NCI-H526 (cell line): ENCODE data around the gene TTC7B.

Source experiments
- DNase-seq, 2 experiments: peaks; one replicate each; lab custom pipeline; 2025; lab: John Stamatoyannopoulos, UW

Gene TTC7B

GRCh38 chr14:90545966-90546751, 270.1 kb downstream of the TTC7B start:
- peak; percentile 8 to 61 for DNase-seq

GRCh38 chr14:90545382-90545781, 270.8 kb downstream of the TTC7B start:
- DNase-seq = no peak

- DNase-seq = no peak
Observed at GRCh38 chr14:90544971-90545370, 271.3 kb downstream of the TTC7B start.

DNA sequence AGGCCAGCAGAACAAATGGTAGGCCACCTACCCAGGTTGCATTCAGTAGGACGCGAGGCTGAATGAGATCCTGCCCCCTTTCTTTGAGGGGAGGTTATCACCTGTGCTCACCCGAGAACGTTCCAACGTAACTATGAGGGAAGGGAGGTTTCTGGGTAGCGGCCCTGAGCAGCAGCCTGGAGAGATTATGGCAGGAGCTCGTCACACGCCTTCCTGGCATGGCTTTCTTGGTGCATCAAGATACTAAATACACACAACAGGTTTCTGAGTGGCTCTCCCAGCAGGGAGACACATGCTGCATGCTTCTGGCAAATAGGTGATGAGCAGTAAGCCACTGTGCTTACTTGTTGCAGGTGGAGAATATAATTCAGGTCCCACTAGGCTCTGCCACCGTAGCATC, 271.7 kb downstream of the TTC7B start:
- DNase-seq = no peak

DNA sequence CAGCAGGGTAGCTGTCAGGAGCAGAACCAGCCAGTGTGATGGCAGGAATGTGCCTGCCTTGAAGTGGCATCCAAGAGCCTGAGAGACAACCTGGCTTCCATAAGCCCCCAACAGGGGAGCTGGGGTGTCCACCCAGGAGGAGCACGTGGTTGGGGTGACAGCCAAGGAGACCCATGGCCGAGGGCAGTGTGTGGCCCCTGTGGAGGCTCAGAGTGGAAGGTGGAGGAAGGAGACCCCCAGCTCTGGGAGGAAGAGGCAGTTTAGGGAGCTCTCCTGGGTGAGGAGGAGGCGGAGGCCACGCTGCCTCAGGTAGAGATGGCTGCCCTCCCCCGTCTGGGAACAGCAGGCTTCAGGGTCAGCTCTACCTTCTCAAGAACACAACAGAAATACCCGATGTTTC, 272.4 kb downstream of the TTC7B start:
- DNase-seq = no peak

DNA sequence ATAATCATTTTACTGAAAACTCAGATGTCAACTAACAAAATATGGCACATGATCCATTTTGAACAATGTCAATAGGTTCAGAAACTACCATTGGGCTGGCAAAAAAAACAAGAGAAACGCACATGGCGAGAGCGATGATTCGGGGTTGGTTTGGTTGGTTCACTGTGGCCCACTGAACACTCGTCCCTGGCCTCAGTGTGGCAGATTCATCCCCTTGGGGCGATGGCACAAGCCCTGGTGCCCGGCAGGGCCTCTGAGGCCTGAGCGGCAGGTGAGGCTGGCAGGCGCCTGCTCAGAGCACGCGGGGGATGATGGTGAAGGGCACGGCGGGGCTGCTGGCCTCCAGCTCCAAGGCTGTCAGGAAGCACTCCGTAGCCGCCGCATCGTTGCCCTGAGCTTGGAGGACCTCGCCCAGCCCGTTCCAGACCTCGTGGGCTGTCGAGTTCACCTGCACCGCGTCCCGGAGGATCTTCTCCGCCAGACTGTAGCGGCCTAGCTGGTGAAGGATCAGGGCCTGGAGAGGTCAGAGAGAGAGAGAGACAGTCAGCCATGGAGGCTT, 275.1 kb downstream of the TTC7B start:
- no peak for DNase-seq

DNA sequence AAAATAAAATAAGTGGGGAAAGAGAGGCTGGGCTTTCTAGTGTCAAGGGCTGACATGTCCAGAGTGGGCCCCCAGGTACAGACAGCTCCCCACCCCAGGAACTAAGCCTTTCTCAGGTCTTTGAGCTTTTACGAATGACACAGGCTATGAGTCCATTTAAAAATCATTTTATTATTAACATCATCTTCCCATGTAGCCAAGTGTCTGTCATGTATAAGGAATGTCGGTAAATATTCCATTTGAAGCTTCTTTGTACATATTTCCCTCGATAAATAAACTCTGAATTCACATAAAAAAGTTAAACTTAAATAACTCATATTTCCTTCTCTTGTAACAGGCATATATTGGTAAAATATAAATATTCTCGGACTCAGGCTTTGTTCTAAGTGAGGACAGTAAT, 275.8 kb downstream of the TTC7B start:
- no peak for DNase-seq

DNA sequence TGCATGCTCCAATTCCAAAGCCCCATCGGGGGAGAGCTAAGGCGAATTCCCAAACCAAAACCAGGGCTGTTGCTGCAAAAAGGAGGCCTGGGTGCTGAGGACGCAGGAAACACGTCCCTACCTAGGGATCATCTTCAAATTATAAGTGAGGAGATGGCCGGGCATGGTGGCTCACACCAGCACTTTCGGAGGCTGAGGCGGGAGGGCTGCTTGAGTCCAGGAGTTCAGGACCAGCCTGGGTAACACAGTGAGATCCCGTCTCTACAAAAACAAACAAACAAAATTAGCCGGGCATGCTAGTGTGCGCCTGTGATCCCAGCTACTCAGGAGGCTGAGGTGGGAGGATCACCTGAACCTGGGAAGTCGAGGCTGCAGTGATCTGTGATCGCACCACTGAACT, 276.2 kb downstream of the TTC7B start:
- DNase-seq = no peak

DNA sequence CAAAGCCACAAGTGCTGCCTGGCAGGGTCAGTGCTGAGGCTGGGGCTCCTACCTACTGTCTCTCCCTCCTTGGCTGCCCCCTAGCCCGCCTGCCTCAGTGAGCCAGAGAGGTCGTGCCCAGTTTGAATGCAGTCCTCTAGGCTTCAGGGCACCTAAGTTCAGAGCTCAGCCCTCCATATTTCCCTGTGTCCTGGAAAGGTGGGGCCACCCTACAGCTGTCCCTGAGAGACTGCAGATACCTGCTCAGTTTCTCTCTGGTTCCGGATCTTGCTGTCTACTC, 276.8 kb downstream of the TTC7B start:
- no peak for DNase-seq

GRCh38 chr14:90538716-90539495, 277.3 kb downstream of the TTC7B start:
- DNase-seq = no peak

DNA sequence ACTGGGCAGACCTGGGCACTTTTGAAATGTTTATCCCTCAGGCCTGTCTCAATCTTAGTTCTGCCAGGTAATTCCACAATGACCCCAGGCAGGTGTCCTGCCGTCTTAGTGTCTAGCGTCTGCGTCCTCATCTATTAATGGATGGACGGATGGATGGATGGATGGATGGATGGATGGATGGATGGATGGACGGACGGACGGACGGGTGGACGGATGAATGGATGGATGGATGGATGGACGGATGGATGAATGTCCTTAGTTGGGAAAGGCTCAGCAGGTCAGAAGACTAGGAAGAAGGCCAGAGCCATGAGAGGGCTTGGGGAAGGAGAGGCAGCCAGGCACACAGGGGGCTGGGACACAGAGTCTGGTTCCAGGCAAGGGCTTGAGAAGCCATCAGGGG, 278.1 kb downstream of the TTC7B start:
- no peak for DNase-seq

- DNase-seq = no peak
Observed at GRCh38 chr14:90536511-90537191, 279.6 kb downstream of the TTC7B start.

DNA sequence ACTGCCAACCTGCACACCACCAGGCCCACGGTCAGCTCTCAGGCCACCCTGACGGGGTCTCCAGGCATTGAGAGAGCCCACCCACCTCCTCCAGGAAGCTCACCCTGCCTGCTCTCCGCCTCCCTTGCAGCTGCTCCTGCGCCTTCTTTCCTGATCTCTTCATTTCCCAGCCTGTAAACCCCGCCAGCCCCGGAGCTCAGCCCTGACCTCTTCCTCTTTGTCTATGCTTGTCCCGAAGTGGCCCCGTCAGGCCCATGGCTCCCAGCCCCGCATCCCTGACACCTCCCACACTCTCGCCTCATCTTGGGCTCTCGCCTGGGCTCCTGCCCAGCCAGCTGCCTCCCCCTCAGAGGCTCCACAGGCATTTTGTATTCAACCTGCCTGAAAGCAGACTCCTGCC, 280.1 kb downstream of the TTC7B start:
- no peak for DNase-seq

DNA sequence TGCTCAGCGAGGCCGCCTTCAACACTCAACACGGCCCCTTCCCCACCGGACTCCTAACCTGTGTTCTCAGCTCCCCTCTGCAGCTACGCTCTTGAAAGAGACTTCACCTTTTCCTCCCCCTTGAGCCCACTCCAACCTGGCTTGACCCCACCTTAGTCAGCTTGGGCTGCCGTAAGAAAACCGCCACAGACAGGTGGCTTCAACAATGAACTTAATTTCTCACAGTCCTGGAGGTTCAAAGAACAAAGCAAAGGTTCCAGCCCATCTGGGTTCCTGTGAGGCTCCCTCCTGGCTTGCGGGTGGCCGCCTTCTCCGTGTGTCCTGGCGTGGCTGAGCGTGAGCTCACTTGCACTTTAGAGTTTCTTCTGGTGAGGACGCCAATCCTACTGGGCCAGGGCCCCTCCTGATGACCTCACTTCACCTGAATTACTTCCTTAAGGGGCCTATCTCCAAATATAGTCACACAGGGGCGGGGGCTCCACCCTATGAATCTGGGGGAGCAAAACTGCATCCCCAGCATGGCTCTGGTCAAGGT, 280.6 kb downstream of the TTC7B start:
- no peak for DNase-seq

- no peak for DNase-seq
Observed at GRCh38 chr14:90534838-90535555, 281.2 kb downstream of the TTC7B start.

DNA sequence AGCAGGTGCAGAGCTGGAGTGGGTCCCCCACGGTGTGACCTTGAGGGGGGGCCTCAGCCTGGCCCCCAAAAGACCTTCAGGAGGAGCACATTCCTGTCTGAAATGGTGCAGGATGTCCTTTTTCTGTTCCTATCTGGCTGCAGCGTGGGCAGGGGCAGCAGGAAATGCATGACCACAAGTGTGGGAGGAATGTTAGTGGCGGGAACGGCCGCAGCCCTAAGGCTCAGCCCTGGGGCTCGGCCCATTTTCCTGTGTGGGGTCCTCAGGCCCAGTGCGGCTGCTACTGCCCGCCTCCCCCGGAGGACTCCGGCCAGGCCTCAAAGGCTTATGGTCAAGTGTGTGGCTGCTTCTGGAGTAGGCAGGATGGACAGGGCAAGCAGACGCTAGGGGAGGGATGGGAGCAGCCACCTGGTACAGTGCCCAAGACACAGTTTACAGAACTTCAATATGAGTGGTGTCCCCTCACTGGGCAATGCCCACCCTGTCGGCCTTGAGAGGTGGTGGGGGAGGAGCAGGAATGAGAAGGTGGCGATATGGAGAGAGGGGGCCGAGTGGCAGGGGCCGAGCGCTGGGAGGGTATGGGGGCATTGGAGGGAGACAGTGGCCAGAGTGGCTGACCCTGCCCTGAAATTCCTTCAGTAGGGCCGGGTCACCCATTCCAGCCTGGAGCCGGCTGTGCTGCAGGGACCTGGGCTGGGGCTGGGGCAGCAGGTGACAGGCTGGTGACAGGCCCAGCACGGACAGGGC, 282.0 kb downstream of the TTC7B start:
- no peak for DNase-seq

DNA sequence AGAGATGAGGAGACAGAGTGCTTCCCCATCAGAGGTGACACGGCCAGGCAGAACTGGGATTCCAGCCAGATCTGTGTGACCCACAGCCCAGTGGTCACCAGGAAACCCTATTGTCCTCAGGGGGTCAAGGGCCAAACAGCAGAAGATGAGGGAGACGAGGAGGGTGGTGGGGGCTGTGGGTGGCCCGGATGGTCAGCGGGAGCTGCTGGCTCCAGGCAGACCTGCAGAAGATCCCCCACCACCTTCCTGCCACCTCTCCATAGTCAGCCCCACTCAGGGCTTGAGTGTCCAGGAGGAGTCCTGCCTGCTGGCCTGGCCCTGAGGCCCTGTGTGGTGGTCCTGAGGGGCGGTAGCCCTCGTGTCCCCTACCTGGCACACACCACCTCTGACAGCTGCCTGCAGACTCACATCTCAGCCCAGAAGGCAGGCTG, 282.6 kb downstream of the TTC7B start:
- DNase-seq = no peak

DNA sequence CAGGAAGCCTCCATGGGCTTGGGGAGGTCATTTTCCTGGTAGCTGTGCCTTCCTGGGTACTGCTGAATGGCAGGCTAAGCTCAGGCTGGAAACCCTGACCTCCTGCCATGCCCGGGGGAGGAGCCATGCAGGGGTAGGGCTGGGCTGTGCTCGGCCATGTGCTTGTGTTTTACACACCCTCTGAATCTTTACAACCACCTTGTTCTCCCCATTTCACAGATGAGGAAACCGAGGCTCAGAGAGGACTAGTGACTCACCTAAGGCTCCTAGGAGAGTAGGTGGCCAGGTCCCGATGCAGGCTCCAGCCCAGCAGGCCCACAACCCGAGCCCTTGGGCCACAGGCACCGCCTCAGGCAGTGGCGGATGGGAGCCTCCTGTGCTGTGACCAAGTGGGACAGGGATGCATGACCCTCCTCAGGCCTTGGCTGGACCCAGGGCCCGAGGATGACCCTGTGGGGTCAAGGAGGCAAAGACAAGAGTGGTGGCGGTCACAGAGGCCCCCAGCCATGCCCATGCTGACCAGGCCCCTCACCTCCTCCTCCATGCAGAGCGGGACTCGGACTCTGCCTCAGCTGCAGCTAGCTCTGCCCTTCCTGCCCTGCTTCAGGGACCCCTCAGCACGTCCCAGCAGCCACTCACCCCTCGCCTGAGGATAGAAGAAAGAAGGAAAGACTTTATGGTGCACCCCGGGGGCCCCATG, 283.3 kb downstream of the TTC7B start:
- no peak for DNase-seq

DNA sequence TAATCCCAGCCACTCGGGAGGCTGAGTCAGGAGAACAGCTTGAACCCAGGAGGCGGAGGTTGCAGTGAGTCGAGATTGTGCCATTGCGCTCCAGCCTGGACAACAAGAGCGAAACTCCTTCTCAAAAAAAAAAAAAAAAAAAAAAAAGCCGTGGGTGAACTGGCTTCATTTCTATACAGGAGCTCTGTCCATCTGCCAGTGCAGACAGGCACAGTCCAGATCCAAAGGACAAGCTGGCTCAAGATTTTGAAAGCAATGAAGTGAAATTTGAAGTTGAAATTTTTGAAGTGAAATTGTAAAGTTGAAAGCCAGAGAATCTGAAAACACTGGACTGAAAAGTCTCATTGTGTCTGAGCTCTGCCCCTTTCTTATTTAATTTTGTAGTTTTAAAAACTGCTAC, 284.7 kb downstream of the TTC7B start:
- no peak for DNase-seq

GRCh38 chr14:90530523-90530922, 285.7 kb downstream of the TTC7B start:
- no peak for DNase-seq

DNA sequence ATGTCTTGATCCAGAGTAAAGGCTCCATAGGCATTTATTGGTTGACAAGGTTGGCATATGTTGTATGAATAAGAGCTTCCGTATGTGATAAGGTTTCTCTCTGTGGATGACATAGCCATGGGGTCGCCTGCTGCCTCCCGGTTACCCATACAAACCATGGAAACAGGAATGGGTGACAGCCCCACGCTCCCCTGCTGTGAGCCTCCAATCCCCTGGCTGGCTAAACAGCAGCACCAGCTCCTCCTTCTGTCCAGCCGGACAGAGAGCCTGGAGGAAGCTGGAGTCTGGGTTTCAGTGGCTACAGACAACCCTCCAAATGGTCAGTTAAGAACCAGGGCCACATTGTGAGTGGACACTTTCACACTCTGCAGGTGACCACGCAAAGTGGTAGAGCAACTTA, 288.3 kb downstream of the TTC7B start:
- DNase-seq = no peak
